ENCODE results near the gene SART1.

The SART1 gene

GRCh38 chr11:65942531-65942930 lies 19.0 kb upstream of the SART1 start:
- TF ChIP-seq CTCF (conservative IDR thresholded peaks at IDR 0.05; ENCODE audit: low read depth): no peak
- CTCF ChIA-PET: interaction anchor here (0.6 kb wide), 1 partner anchor 38 kb away, joined by 6 read pairs; no protein-coding TSS in a partner anchor
- POLR2A ChIA-PET (ENCODE audit: low non-redundant PET): no interaction called here

DNA sequence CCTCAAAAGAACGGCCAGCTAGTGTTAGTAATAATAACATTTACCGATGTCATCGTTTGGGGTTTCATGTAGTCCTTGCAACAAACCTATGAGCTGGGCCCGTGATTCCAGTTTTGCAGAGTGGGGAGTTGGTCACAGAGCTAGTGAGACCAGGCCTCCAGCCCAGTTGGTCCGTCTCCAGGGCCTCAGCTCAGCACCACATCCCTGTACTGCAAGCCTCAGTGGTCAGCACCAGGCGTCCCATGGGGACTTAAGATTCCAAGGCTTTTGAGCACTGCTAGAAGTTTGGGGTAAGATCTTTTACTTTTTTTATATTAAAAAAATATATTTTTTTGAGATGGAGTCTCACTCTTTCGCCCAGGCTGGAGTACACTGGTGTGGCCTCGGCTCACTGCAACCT lies 17.3 kb upstream of the SART1 start:
- ChIA-PET CTCF (no interaction called here), POLR2A (ENCODE audit: low non-redundant PET) (no interaction called here)
- no peak for TF ChIP-seq CTCF (conservative IDR thresholded peaks at IDR 0.05; ENCODE audit: low read depth)
- DNase-seq (ENCODE audit: low spot score): no peak
- no peak overlapping the region for H3K27ac ChIP-seq

More at GRCh38 chr11:65942531-65942930, 19.0 kb upstream of the SART1 start:
- DNase-seq (ENCODE audit: low spot score): no peak
- no peak overlapping the region for H3K27ac ChIP-seq

DNA sequence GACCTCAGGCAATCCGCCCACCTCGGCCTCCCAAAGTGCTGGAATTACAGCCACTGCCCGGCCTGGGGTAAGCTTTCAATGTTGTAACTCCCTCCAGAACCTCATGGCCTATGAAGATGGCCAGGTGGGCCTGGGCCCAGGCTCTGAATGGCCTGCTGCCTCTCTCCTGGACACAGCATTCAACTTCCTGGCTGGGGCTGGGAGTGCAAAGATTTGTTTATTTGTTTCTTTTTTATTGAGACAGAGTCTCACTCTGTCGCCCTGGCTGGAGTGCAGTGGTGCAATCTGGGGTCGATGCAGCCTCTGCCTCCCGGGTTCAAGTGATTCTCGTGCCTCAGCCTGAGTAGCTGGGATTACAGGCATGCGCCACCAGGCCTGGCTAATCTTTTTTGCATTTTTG lies 16.8 kb upstream of the SART1 start:
- ChIA-PET CTCF (no interaction called here), POLR2A (ENCODE audit: low non-redundant PET) (no interaction called here)
- DNase-seq (ENCODE audit: low spot score): no peak
- TF ChIP-seq CTCF (conservative IDR thresholded peaks at IDR 0.05; ENCODE audit: low read depth): no peak
- H3K27ac ChIP-seq: no peak overlapping the region

GRCh38 chr11:65945430-65945911 lies 16.1 kb upstream of the SART1 start, which contains the start of gene TSGA10IP:
TSGA10IP (plus strand) TSS chr11:65945480; CDS start chr11:65945676, 196 bp downstream.
- no peak for DNase-seq (ENCODE audit: low spot score)
- TF ChIP-seq CTCF (conservative IDR thresholded peaks at IDR 0.05; ENCODE audit: low read depth): no peak
- H3K27ac ChIP-seq: no peak within 1 kb of the TSS
- CTCF ChIA-PET: no interaction called here
- POLR2A ChIA-PET (ENCODE audit: low non-redundant PET): no interaction called here

- ChIA-PET POLR2A (ENCODE audit: low non-redundant PET) (interaction anchor here (0.5 to 0.6 kb wide), 2 partner anchors 275 to 436 kb away, joined by 3 to 4 read pairs; no protein-coding TSS in a partner anchor), CTCF (no interaction called here)
- no peak for TF ChIP-seq CTCF (conservative IDR thresholded peaks at IDR 0.05; ENCODE audit: low read depth)
- H3K27ac ChIP-seq: no peak overlapping the region
- DNase-seq (ENCODE audit: low spot score): no peak
These were observed 15.5 kb upstream of the SART1 start for GRCh38 chr11:65945941-65946558.

DNA sequence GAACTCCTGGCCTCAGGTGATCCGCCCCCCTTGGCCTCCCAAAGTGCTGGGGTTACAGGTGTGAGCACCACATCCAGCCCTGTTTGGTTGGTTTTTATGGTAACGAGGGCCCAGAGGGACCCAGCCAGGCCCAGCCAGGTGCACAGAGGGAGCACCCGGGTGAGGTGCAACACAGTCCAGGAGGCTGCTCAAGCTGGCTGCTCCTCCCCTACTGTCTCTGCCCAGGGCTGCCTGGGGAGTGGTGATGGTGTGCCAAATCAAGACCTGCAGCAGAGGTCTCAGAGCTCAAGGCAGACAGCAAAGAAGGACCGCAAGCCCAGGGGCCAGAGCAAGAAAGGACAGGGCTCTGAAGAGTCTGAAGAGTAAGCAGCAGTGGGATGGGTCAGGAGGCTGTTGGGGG lies 14.9 kb upstream of the SART1 start:
- H3K27ac ChIP-seq: no peak overlapping the region
- POLR2A ChIA-PET (ENCODE audit: low non-redundant PET): interaction anchor here (0.5 to 0.6 kb wide), 2 partner anchors 274 to 437 kb away, joined by 3 to 4 read pairs; no protein-coding TSS in a partner anchor
- TF ChIP-seq CTCF (conservative IDR thresholded peaks at IDR 0.05; ENCODE audit: low read depth): no peak
- CTCF ChIA-PET: no interaction called here
- no peak for DNase-seq (ENCODE audit: low spot score)

Data from RWPE1 (cell line).